B cell (primary cell): ENCODE measurements around the gene SOX18.

Experiments used
- CTCF ChIP-seq: fragments of 200-600 bp; IDR thresholded peaks from one replicate; pipeline ENCODE4 v1.8.0; 2022; ENCODE audit warnings: antibody characterized with exemption, mild to moderate bottlenecking
- EZH2 ChIP-seq: IDR thresholded peaks from 2 replicates; pipeline ENCODE4 v1.6.1; 2012; ENCODE audit warnings: borderline replicate concordance, low read depth, mild to moderate bottlenecking, moderate library complexity, low read length; ENCODE audit not compliant: insufficient read depth, poor library complexity, severe bottlenecking

- TF ChIP-seq CTCF (no peak), EZH2 (no peak)
These were observed 26.6 kb downstream of the SOX18 start for GRCh38 chr20:64022671-64023360.
